CD4-positive, alpha-beta memory T cell (primary cell): ENCODE measurements around the gene GTF2H3. TPM values are rescaled to one million over a fixed set of nuclear protein-coding genes. Genes with fewer than 3 reads are reported as not detected.
A peak's percentile ranks its signal among the peaks of the same experiment; 100 is the strongest.

Experiments used
- CTCF ChIA-PET: fragments of 350-600 bp; sonication (Branson Sonifier 250); formaldehyde crosslinking; loops from one replicate; lab custom pipeline; 2021; ENCODE audit warnings: inconsistent platforms; ENCODE audit not compliant: partially characterized antibody; lab: Charles Lee
- POLR2A ChIA-PET: fragments of 350-600 bp; sonication (Branson Sonifier 250); formaldehyde crosslinking; loops from one replicate; lab custom pipeline; 2021; ENCODE audit not compliant: partially characterized antibody; lab: Charles Lee
- DNase-seq, 5 donors: peaks; one replicate each; pipeline versions ENCODE4 v3.0.0 to v3.0.0-alpha.2; 2020 to 2022; ENCODE audit warnings: mixed read lengths in 1 of 5
- H3K27ac ChIP-seq: one replicate; pipeline ENCODE4 v1.7.0; 2013; ENCODE audit warnings: low read depth, low read length
- H3K27me3 ChIP-seq: 2 replicates; pipeline ENCODE4 v1.7.0; 2013; ENCODE audit warnings: mild to moderate bottlenecking, low read length, moderate library complexity; ENCODE audit not compliant: insufficient read depth
- H3K36me3 ChIP-seq: 2 replicates; pipeline ENCODE4 v1.7.0; 2013; ENCODE audit warnings: mild to moderate bottlenecking, low read length, moderate library complexity; ENCODE audit not compliant: insufficient read depth
- H3K4me1 ChIP-seq: 2 replicates; pipeline ENCODE4 v1.7.0; 2013; ENCODE audit warnings: mild to moderate bottlenecking, low read length, moderate library complexity; ENCODE audit not compliant: insufficient read depth
- H3K4me3 ChIP-seq, 2 donors: one replicate each; pipeline ENCODE4 v1.7.0; 2013; ENCODE audit warnings: low read length in 2 of 2, mild to moderate bottlenecking in 1 of 2
- H3K9me3 ChIP-seq, 2 donors: one replicate each; pipeline ENCODE4 v1.7.0; 2013; ENCODE audit warnings: low read length in 2 of 2, control low read depth in 1 of 2; ENCODE audit not compliant: control insufficient read depth in 1 of 2
- H3K27ac Mint-ChIP-seq, 7 donors: one replicate each; pipeline ENCODE4 v1.8.0; 2020 to 2021; ENCODE audit warnings: mixed read lengths in 7 of 7, mild to moderate bottlenecking in 6 of 7, inconsistent platforms in 3 of 7, moderate library complexity in 3 of 7
- H3K27me3 Mint-ChIP-seq, 2 donors: one replicate each; pipeline ENCODE4 v1.8.0; 2020 to 2021; ENCODE audit warnings: mixed read lengths in 2 of 2
- H3K36me3 Mint-ChIP-seq, 2 donors: one replicate each; pipeline ENCODE4 v1.8.0; 2020 to 2021; ENCODE audit warnings: mixed read lengths in 2 of 2, inconsistent platforms in 1 of 2, mild to moderate bottlenecking in 1 of 2
- H3K4me1 Mint-ChIP-seq, 4 donors: one replicate each; pipeline ENCODE4 v1.8.0; 2020 to 2021; ENCODE audit warnings: mixed read lengths in 4 of 4, mild to moderate bottlenecking in 1 of 4
- H3K4me3 Mint-ChIP-seq, 8 donors: one replicate each; pipeline ENCODE4 v1.8.0; 2020 to 2021; ENCODE audit warnings: mixed read lengths in 8 of 8, mild to moderate bottlenecking in 7 of 8, moderate library complexity in 6 of 8, inconsistent platforms in 3 of 8
- H3K9me3 Mint-ChIP-seq, 8 donors: one replicate each; pipeline ENCODE4 v1.8.0; 2020 to 2021; ENCODE audit warnings: mixed read lengths in 8 of 8, mild to moderate bottlenecking in 5 of 8, inconsistent platforms in 3 of 8, moderate library complexity in 1 of 8
- intact Hi-C: fragments of 100-400 bp; cut with micrococcal nuclease; formaldehyde crosslinking; loops from one replicate; pipeline ENCODE4 v1.15.1; 2023
- polyA plus RNA-seq, 2 donors: library from polyadenylated mRNA; unstranded; fragments of 300-500 nt; fragmentation: Illumina TruSeq; gene quantifications; one replicate each; pipeline ENCODE4 v1.2.3, GENCODE V29; 2021
- total RNA-seq, 2 experiments: library from RNA; stranded (reverse); gene quantifications; one replicate each; pipeline ENCODE4 v1.2.3, GENCODE V29; 2021

GTF2H3 gene
- 10 to 100 TPM; 18.9 to 24.6 TPM for total RNA-seq
- polyA plus RNA-seq: 10 to 100 TPM; 25.8 to 30.7 TPM

DNA sequence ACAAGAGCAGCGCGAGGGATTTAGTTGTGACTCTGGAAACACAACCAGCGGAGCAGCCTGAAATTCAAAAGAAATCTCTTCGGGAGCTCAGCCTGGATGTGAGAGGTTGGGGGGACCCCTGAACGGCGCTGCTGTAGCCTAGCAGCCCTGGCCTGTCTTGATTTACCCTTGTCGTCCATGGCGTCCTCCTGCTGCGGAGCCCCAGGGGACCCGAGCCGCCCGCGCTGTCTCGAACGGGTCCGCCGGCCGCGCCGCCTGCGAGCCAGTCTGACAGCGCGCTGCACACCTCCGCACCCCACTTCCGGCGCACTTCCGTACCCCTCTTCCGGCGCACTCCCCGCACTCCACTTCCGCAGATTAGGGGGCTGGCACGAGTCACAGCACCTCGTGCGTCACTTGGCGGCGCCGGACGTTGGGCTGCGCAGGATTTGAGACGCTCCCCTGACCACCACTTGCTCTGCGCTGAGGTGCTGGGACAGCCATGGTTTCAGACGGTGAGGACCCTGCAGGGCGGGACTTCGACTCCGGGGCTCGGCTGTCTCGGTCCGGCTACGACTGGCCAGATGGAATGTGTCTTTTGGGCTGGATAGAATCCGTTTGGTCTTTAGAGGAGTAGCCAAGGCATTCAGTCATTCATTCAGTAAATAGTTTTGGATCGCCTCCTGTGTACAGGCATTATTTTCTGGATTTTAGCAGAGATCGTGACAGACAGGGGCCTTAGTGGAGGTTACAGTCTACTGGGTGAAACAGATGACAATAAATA, at the start of gene GTF2H3, which contains the start of gene EIF2B1:
TSS of gene GTF2H3 (plus strand) at position 451 of the 763 bp plus-strand sequence. CDS start at position 482, 31 bp downstream.
TSS of gene EIF2B1 (minus strand) at position 308 of the 763 bp plus-strand sequence. CDS start at position 179, 129 bp downstream.
- H3K27ac Mint-ChIP-seq: peak within 1 kb of the TSS; percentile 92 to 99 (median 97)
- peak within 1 kb of the TSS; percentile 83 to 92 for H3K4me3 ChIP-seq
- CTCF ChIA-PET: no interaction called here
- intact Hi-C loops: loop anchor here (1.0 to 5.0 kb wide), 5 partner anchors 31 to 268 kb away; partner anchors contain the start of genes ATP6V0A2, DDX55, TCTN2 and TMED2
- peak; percentile 94 to 97 (median 94) for DNase-seq
- H3K27ac ChIP-seq: peak within 1 kb of the TSS; percentile 81
- peaks cover 24% of the 10 kb centered on the region for H3K36me3 ChIP-seq
- no peaks in the 10 kb centered on the region for H3K27me3 Mint-ChIP-seq
- peaks cover 0 to 3% (median 0%) of the 10 kb centered on the region in 8 donors for H3K9me3 Mint-ChIP-seq
- peak within 1 kb of the TSS; percentile 92 to 98 (median 96) for H3K4me3 Mint-ChIP-seq
- POLR2A ChIA-PET: interaction anchor here (1.1 to 2.4 kb wide), 4 partner anchors 28 to 401 kb away, joined by 3 to 13 read pairs (median 4); partner anchors contain the start of genes DDX55, MPHOSPH9 and MTRFR
- H3K4me1 ChIP-seq: peaks cover 23% of the 10 kb centered on the region
- peaks cover 19 to 34% of the 10 kb centered on the region in 2 donors for H3K36me3 Mint-ChIP-seq
- H3K27me3 ChIP-seq: no peaks in the 10 kb centered on the region
- no peaks in the 10 kb centered on the region for H3K9me3 ChIP-seq
- peaks cover 21 to 38% (median 31%) of the 10 kb centered on the region in 4 donors for H3K4me1 Mint-ChIP-seq

DNA sequence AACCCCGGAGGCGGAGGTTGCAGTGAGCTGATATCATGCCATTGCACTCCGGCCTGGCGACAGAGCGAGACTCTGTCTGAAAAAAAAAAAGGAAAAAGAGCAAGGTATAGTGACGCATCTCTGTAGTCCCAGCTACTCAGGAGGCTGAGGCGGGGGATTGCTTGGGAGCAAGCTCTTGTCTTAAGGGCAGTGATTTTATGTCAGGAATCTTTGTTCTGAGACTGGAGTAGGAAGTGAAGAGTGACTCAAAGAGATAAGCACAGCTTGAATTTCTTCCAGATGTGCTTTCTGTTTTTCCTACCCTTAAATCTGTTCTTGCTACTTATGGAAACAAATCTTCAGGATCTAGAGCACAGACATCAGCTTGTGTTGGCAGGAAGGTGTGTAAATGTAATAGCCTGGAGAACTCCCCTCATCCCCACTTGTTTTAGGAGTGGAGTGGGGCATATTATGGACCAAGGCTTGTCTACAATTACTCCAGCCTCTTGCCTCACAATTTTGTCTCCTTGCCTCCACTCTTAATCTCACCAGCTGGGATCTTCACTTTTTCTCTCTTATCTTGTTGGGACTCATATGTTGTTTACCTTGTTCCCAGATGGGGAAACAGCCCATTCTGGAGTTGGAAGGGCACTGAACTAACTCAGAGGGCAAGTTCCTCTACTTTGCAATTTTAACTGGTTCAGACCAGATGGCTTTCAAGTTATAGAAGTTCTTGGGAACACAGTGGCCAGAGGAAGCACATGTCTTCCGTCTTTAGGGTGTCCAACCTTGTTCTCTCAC, 41.7 kb upstream of the GTF2H3 start:
- no peaks in the 10 kb centered on the region for H3K27me3 ChIP-seq
- no peak overlapping the region for H3K27ac ChIP-seq
- Mint-ChIP-seq H3K9me3 (no peaks in the 10 kb centered on the region), H3K27me3 (no peaks in the 10 kb centered on the region), H3K27ac (peak overlapping the region; percentile 27 to 76 (median 46)), H3K4me1 (peaks cover 21 to 52% (median 34%) of the 10 kb centered on the region in 4 donors), H3K4me3 (no peak overlapping the region), H3K36me3 (peaks cover 30 to 70% of the 10 kb centered on the region in 2 donors)
- CTCF ChIA-PET: interaction anchor here (1.0 to 2.6 kb wide), 2 partner anchors 9 to 10 kb away, joined by 3 to 7 read pairs; partner anchors contain the start of gene TMED2
- no peak overlapping the region for H3K4me3 ChIP-seq
- peaks cover 41% of the 10 kb centered on the region for H3K4me1 ChIP-seq
- no peaks in the 10 kb centered on the region for H3K9me3 ChIP-seq
- no peak for DNase-seq
- POLR2A ChIA-PET: interaction anchor here (0.6 to 0.7 kb wide), 3 partner anchors 10 to 144 kb away, joined by 3 read pairs; partner anchors contain the start of gene DDX55
- H3K36me3 ChIP-seq: peaks cover 49% of the 10 kb centered on the region
- intact Hi-C loops: no loop called here

DNA sequence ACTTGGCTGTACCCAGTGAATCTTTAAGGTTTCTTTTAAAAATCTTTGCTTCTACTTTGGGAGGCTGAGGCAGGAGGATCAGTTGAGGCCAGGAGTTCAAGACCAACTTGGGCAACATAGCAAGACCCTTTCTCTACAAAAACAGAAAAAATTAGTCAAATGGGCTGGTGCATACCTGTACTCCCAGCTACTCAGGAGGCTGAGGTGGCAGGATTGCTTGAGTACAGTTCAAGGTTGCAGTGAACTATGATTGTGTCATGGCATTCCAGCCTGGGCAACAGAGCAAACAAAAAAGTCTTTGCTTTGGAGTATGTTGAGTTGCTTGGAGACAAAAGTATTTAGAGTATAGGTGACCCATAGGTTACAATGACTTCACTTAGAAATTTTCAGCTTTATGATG, 37.9 kb upstream of the GTF2H3 start:
- peaks cover 37% of the 10 kb centered on the region for H3K36me3 ChIP-seq
- no peak for DNase-seq
- H3K27ac ChIP-seq: no peak overlapping the region
- H3K9me3 Mint-ChIP-seq: no peaks in the 10 kb centered on the region
- POLR2A ChIA-PET: interaction anchor here (2.3 kb wide), 1 partner anchor 12 kb away, joined by 7 read pairs; the partner anchor contains the start of gene TMED2
- H3K27ac Mint-ChIP-seq: peak overlapping the region in 4 of 7 donors; percentile 11 to 55 (median 50)
- H3K4me1 Mint-ChIP-seq: peaks cover 14 to 37% (median 21%) of the 10 kb centered on the region in 4 donors
- H3K27me3 Mint-ChIP-seq: no peaks in the 10 kb centered on the region
- H3K4me1 ChIP-seq: peaks cover 13% of the 10 kb centered on the region
- no peaks in the 10 kb centered on the region for H3K9me3 ChIP-seq
- intact Hi-C loops: no loop called here
- no peak overlapping the region for H3K4me3 ChIP-seq
- CTCF ChIA-PET: interaction anchor here (1.5 kb wide), 1 partner anchor 14 kb away, joined by 5 read pairs; no protein-coding TSS in a partner anchor
- H3K27me3 ChIP-seq: no peaks in the 10 kb centered on the region
- H3K36me3 Mint-ChIP-seq: peaks cover 18 to 52% of the 10 kb centered on the region in 2 donors
- no peak overlapping the region for H3K4me3 Mint-ChIP-seq

DNA sequence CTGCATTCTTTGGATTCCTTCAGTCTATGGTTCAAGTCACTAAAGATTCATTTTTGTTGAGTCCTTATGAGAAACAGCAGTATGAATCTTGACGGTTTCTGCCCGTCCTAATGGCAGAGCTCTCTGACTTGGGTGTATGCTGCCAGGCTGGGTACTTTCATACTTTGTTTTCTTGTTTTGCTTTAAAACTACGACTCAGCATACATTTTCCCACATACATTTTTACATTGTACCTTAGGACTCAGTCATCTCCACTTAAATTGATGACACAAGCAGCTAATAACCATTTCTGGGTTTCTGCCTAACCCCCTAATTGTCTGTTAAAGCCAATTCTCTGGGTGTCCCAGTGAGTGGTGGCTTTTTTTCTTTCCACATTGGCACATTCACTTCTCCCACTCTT, 36.5 kb upstream of the GTF2H3 start:
- H3K9me3 ChIP-seq: no peaks in the 10 kb centered on the region
- intact Hi-C loops: no loop called here
- no peaks in the 10 kb centered on the region for H3K27me3 ChIP-seq
- H3K4me1 ChIP-seq: peaks cover 16% of the 10 kb centered on the region
- H3K36me3 Mint-ChIP-seq: peaks cover 10 to 46% of the 10 kb centered on the region in 2 donors
- H3K27me3 Mint-ChIP-seq: no peaks in the 10 kb centered on the region
- ChIA-PET POLR2A (interaction anchor here (1.1 to 2.3 kb wide), 2 partner anchors 9 to 14 kb away, joined by 3 to 7 read pairs; partner anchors contain the start of gene TMED2), CTCF (interaction anchor here (0.9 kb wide), 1 partner anchor 14 kb away, joined by 3 read pairs; no protein-coding TSS in a partner anchor)
- peaks cover 25% of the 10 kb centered on the region for H3K36me3 ChIP-seq
- no peak overlapping the region for H3K27ac ChIP-seq
- no peak overlapping the region for H3K4me3 ChIP-seq
- H3K9me3 Mint-ChIP-seq: no peaks in the 10 kb centered on the region
- peaks cover 13 to 28% (median 20%) of the 10 kb centered on the region in 4 donors for H3K4me1 Mint-ChIP-seq
- H3K4me3 Mint-ChIP-seq: no peak overlapping the region
- H3K27ac Mint-ChIP-seq: peak overlapping the region in 1 of 7 donors; percentile 27
- DNase-seq: no peak

DNA sequence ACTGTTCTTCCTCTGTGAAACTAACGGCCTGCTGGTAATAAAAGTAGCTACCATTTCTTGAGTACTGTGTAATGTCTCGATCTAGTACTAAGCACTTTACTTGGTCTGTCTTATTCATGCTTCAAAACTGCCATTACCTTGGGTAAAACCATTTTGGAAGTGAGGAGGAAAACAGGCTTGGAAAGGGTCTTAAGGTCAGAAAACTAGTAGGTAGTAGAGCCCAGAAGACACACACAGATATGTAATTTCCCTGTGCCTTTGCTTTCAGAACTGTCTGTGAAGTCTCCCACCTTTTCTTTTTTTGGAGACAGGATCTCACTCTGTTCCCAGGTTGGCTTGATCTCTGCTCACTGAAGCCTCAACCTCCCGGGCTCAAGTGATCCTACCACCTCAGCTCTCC, 35.1 kb upstream of the GTF2H3 start:
- H3K4me3 Mint-ChIP-seq: no peak overlapping the region
- no peaks in the 10 kb centered on the region for H3K27me3 ChIP-seq
- H3K9me3 Mint-ChIP-seq: no peaks in the 10 kb centered on the region
- DNase-seq: no peak
- H3K9me3 ChIP-seq: no peaks in the 10 kb centered on the region
- POLR2A ChIA-PET: no interaction called here
- no peaks in the 10 kb centered on the region for H3K27me3 Mint-ChIP-seq
- H3K4me3 ChIP-seq: no peak overlapping the region
- peaks cover 20% of the 10 kb centered on the region for H3K36me3 ChIP-seq
- peaks cover 22% of the 10 kb centered on the region for H3K4me1 ChIP-seq
- intact Hi-C loops: no loop called here
- no peak overlapping the region for H3K27ac ChIP-seq
- peaks cover 14 to 44% of the 10 kb centered on the region in 2 donors for H3K36me3 Mint-ChIP-seq
- H3K27ac Mint-ChIP-seq: peak overlapping the region in 2 of 7 donors; percentile 8 to 68
- H3K4me1 Mint-ChIP-seq: peaks cover 18 to 34% (median 24%) of the 10 kb centered on the region in 4 donors
- CTCF ChIA-PET: no interaction called here

DNA sequence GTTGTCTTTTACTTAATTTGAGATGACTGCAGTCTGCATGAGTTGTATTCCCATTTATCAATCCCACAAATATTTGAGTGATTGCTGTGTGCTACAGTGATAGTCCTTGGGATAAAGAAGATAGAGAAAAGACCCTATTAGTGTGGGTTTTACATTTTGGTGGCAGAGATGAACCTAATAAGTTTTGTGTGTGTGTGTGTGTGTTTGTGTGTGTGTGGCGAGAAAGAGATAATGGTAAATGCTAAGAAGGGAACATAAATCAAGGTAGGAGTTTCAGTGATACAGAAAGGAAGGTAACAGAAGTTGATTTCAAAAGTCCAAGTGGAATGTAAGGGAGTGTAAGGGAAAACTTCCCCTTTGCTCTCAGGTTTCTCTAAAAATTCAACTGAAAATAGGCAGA, 34.3 kb upstream of the GTF2H3 start:
- H3K9me3 Mint-ChIP-seq: no peaks in the 10 kb centered on the region

More for the DNA sequence above, 34.3 kb upstream of the GTF2H3 start:
- Mint-ChIP-seq H3K27me3 (no peaks in the 10 kb centered on the region), H3K4me1 (peaks cover 18 to 35% (median 27%) of the 10 kb centered on the region in 4 donors), H3K4me3 (peak overlapping the region; percentile 7 to 80 (median 66)), H3K36me3 (peaks cover 14 to 42% of the 10 kb centered on the region in 2 donors), H3K27ac (peak overlapping the region; percentile 3 to 92 (median 61))
- no peaks in the 10 kb centered on the region for H3K27me3 ChIP-seq
- no peak overlapping the region for H3K27ac ChIP-seq
- no peak for DNase-seq
- no peak overlapping the region for H3K4me3 ChIP-seq
- H3K4me1 ChIP-seq: peaks cover 27% of the 10 kb centered on the region
- ChIA-PET POLR2A (no interaction called here), CTCF (no interaction called here)
- intact Hi-C loops: no loop called here
- no peaks in the 10 kb centered on the region for H3K9me3 ChIP-seq
- peaks cover 20% of the 10 kb centered on the region for H3K36me3 ChIP-seq
